Fibroblast of lung (primary cell): Measurements from ENCODE around the gene CEP295NL.

Source experiments
- CTCF ChIP-seq, 2 donors: IDR thresholded peaks in 1 of 2; conservative IDR thresholded peaks in 1 of 2; 1 replicate in 1 of 2; 2 replicates in 1 of 2; pipeline ENCODE4 v1.5.1; 2011 to 2012; ENCODE audit warnings: low read length in 2 of 2, control low read depth in 1 of 2, inconsistent platforms in 1 of 2, low read depth in 1 of 2, mild to moderate bottlenecking in 1 of 2
- EZH2 ChIP-seq: IDR thresholded peaks from 2 replicates; pipeline ENCODE4 v1.5.1; 2012; ENCODE audit warnings: low read length, control low read depth, mild to moderate bottlenecking; ENCODE audit errors: missing control alignments

GRCh38 chr17:78912082-78912481, 9.1 kb upstream of the CEP295NL start:
- no peak for TF ChIP-seq CTCF (conservative IDR thresholded peaks at IDR 0.05 in 1 of 2, IDR thresholded peaks at IDR 0.05 in 1 of 2; ENCODE audit: low read depth in 1 of 2, low read length in 2 of 2)
- TF ChIP-seq EZH2 = no peak
